Fibroblast of lung (primary cell): Measurements from ENCODE around the gene SOCS2. TPM values are rescaled to one million over a fixed set of nuclear protein-coding genes. Genes with fewer than 3 reads are reported as not detected.

Experiments used
- DNase-seq, 2 donors: peaks; one replicate each; pipeline versions ENCODE4 v3.0.0 to v3.0.0-alpha.2; 2010; ENCODE audit warnings: low read depth in 2 of 2
- H2AFZ ChIP-seq: 2 replicates; pipeline ENCODE4 v1.5.1; 2012; ENCODE audit warnings: low read length, control low read depth, inconsistent platforms
- H3K27ac ChIP-seq: 2 replicates; pipeline ENCODE4 v1.5.1; 2011; ENCODE audit warnings: low read length, control low read depth; ENCODE audit not compliant: insufficient read depth
- H3K27me3 ChIP-seq: 2 replicates; pipeline ENCODE4 v1.5.1; 2011; ENCODE audit warnings: mild to moderate bottlenecking, low read length; ENCODE audit not compliant: control insufficient read depth, insufficient read depth
- H3K36me3 ChIP-seq: 2 replicates; pipeline ENCODE4 v1.5.1; 2011; ENCODE audit warnings: low read length; ENCODE audit not compliant: control insufficient read depth, insufficient read depth
- H3K4me1 ChIP-seq: 2 replicates; pipeline ENCODE4 v1.5.1; 2011; ENCODE audit warnings: low read length; ENCODE audit not compliant: control insufficient read depth, insufficient read depth; ENCODE audit errors: extremely low read depth
- H3K4me2 ChIP-seq: 2 replicates; pipeline ENCODE4 v1.5.1; 2011; ENCODE audit warnings: low read length, control low read depth; ENCODE audit not compliant: insufficient read depth; ENCODE audit errors: extremely low read depth
- H3K4me3 ChIP-seq, 4 experiments: fragments of 200-600 bp in 1 of 4; sonication (generic) in 1 of 4; replicated peaks in 1 of 4; 2 replicates each; pipeline ENCODE4 v1.5.1; 2011 to 2016; ENCODE audit warnings: low read length in 4 of 4, low read depth in 3 of 4, mild to moderate bottlenecking in 3 of 4, control low read depth in 2 of 4, inconsistent platforms in 1 of 4, mixed read lengths in 1 of 4; ENCODE audit not compliant: insufficient read depth in 1 of 4; ENCODE audit errors: control extremely low read depth in 1 of 4
- H3K79me2 ChIP-seq: 2 replicates; pipeline ENCODE4 v1.5.1; 2012; ENCODE audit warnings: mild to moderate bottlenecking, low read length, inconsistent platforms; ENCODE audit not compliant: control insufficient read depth, insufficient read depth
- H3K9ac ChIP-seq: 2 replicates; pipeline ENCODE4 v1.5.1; 2011; ENCODE audit warnings: mild to moderate bottlenecking, low read length, control low read depth; ENCODE audit not compliant: insufficient read depth
- H3K9me3 ChIP-seq: 2 replicates; pipeline ENCODE4 v1.5.1; 2012; ENCODE audit warnings: low read depth, low read length; ENCODE audit not compliant: control insufficient read depth, insufficient read depth
- H4K20me1 ChIP-seq: 2 replicates; pipeline ENCODE4 v1.5.1; 2011; ENCODE audit warnings: low read length; ENCODE audit not compliant: control insufficient read depth, insufficient read depth; ENCODE audit errors: extremely low read depth
- CTCF ChIP-seq, 2 donors: IDR thresholded peaks in 1 of 2; conservative IDR thresholded peaks in 1 of 2; 1 replicate in 1 of 2; 2 replicates in 1 of 2; pipeline ENCODE4 v1.5.1; 2011 to 2012; ENCODE audit warnings: low read length in 2 of 2, control low read depth in 1 of 2, inconsistent platforms in 1 of 2, low read depth in 1 of 2, mild to moderate bottlenecking in 1 of 2
- EZH2 ChIP-seq: IDR thresholded peaks from 2 replicates; pipeline ENCODE4 v1.5.1; 2012; ENCODE audit warnings: low read length, control low read depth, mild to moderate bottlenecking; ENCODE audit errors: missing control alignments
- polyA plus RNA-seq, 2 donors: library from polyadenylated mRNA; depleted of rRNA in 1 of 2; stranded (reverse) in 1 of 2; unstranded in 1 of 2; fragments of >200 nt; gene quantifications; 2 replicates each; pipeline ENCODE4 v1.2.1, GENCODE V29; 2011 to 2012; ENCODE audit warnings: missing spikeins in 1 of 2
- total RNA-seq: library from RNA; depleted of rRNA; stranded (reverse); fragments of >200 nt; gene quantifications from 2 replicates; pipeline ENCODE4 v1.2.1, GENCODE V29; 2014

Gene SOCS2
- total and polyA plus RNA-seq, 2 donors (not counting 1 experiment from before 2014, with no cell fraction given), result 105 to 113 TPM

GRCh38 chr12:93540466-93540865 lies 32.0 kb upstream of the SOCS2 start:
- no peaks in the 10 kb centered on the region for H4K20me1 ChIP-seq
- no peak overlapping the region for H2AFZ ChIP-seq
- TF ChIP-seq CTCF (conservative IDR thresholded peaks at IDR 0.05 in 1 of 2, IDR thresholded peaks at IDR 0.05 in 1 of 2; ENCODE audit: low read depth in 1 of 2, low read length in 2 of 2) (no peak), EZH2 (no peak)
- H3K9ac ChIP-seq, result no peak overlapping the region
- H3K79me2 ChIP-seq, result no peaks in the 10 kb centered on the region
- H3K27me3 ChIP-seq, result no peaks in the 10 kb centered on the region
- no peak for DNase-seq
- peaks cover 5% of the 10 kb centered on the region for H3K36me3 ChIP-seq
- H3K27ac ChIP-seq, result no peak overlapping the region
- H3K4me3 ChIP-seq, result no peak overlapping the region
- H3K9me3 ChIP-seq, result no peaks in the 10 kb centered on the region
- H3K4me1 ChIP-seq, result peaks cover 2% of the 10 kb centered on the region
- no peak overlapping the region for H3K4me2 ChIP-seq

GRCh38 chr12:93541578-93542225 lies 30.8 kb upstream of the SOCS2 start:
- Histone ChIP-seq H3K79me2 (no peaks in the 10 kb centered on the region), H2AFZ (no peak overlapping the region), H3K4me2 (no peak overlapping the region), H3K9me3 (no peaks in the 10 kb centered on the region), H3K9ac (no peak overlapping the region), H3K4me1 (peaks cover 2% of the 10 kb centered on the region), H3K36me3 (peaks cover 5% of the 10 kb centered on the region), H3K4me3 (no peak overlapping the region), H4K20me1 (no peaks in the 10 kb centered on the region), H3K27me3 (no peaks in the 10 kb centered on the region), H3K27ac (no peak overlapping the region)
- no peak for TF ChIP-seq EZH2
- no peak for TF ChIP-seq CTCF (conservative IDR thresholded peaks at IDR 0.05 in 1 of 2, IDR thresholded peaks at IDR 0.05 in 1 of 2; ENCODE audit: low read depth in 1 of 2, low read length in 2 of 2)
- no peak for DNase-seq

- H3K36me3 ChIP-seq, result peaks cover 7% of the 10 kb centered on the region
- no peak for DNase-seq
- no peak overlapping the region for H3K4me2 ChIP-seq
- H3K9ac ChIP-seq, result no peak overlapping the region
- TF ChIP-seq CTCF (conservative IDR thresholded peaks at IDR 0.05 in 1 of 2, IDR thresholded peaks at IDR 0.05 in 1 of 2; ENCODE audit: low read depth in 1 of 2, low read length in 2 of 2) (no peak), EZH2 (no peak)
- H3K27ac ChIP-seq, result no peak overlapping the region
- H3K4me1 ChIP-seq, result no peaks in the 10 kb centered on the region
- H2AFZ ChIP-seq, result no peak overlapping the region
- H4K20me1 ChIP-seq, result no peaks in the 10 kb centered on the region
- no peaks in the 10 kb centered on the region for H3K27me3 ChIP-seq
- H3K4me3 ChIP-seq, result no peak overlapping the region
- no peaks in the 10 kb centered on the region for H3K9me3 ChIP-seq
- H3K79me2 ChIP-seq, result no peaks in the 10 kb centered on the region
Measured at GRCh38 chr12:93547778-93548177, 24.7 kb upstream of the SOCS2 start.
